Measurements from ENCODE around the gene IMMP2L.

DNA sequence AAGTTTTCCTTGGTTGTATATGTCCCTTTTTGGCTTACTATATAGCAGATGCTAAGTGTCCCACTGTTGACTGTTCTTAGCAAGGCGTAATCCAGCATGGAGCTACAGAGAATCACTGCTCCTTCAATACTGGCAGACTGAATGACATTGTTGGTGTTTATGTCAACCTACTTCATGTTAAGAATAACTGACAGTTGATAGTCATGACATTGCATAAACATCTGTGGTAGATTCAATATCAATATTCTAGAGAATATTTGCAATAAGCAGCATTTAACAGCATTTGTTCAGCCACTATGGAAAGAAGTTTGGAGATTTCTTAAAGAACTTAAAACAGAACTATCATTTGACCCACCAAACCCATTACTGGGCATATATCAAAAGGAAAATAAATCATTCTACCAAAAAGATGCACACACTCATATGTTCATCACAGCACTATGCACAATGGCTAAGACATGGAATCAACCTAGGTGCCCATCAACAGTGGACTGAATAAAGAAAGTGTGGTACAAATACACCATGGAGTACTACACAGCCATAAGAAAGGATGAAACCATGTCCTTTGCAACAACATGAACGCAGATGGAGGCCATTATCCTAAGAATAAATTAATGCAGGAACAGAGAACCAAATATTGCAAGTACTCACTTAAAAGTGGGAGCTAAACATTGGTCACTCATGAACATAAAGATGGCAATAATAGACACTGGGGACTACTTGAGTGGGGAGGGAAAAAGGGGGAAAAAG, 88.7 kb downstream of the IMMP2L start:
- TF ChIP-seq, protein P1, sequence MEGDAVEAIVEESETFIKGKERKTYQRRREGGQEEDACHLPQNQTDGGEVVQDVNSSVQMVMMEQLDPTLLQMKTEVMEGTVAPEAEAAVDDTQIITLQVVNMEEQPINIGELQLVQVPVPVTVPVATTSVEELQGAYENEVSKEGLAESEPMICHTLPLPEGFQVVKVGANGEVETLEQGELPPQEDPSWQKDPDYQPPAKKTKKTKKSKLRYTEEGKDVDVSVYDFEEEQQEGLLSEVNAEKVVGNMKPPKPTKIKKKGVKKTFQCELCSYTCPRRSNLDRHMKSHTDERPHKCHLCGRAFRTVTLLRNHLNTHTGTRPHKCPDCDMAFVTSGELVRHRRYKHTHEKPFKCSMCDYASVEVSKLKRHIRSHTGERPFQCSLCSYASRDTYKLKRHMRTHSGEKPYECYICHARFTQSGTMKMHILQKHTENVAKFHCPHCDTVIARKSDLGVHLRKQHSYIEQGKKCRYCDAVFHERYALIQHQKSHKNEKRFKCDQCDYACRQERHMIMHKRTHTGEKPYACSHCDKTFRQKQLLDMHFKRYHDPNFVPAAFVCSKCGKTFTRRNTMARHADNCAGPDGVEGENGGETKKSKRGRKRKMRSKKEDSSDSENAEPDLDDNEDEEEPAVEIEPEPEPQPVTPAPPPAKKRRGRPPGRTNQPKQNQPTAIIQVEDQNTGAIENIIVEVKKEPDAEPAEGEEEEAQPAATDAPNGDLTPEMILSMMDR (IDR thresholded peaks at IDR 0.05) = no peak
- TF ChIP-seq POLR2A (IDR thresholded peaks at IDR 0.05) = no peak

All from uterus (tissue), 2 donors.